Colonic mucosa (tissue), 4 donors: ENCODE data around the gene ARHGAP26. TPM values are rescaled to one million over a fixed set of nuclear protein-coding genes. Genes with fewer than 3 reads are reported as not detected.

Source experiments
- DNase-seq: peaks from one replicate; pipeline ENCODE4 v3.0.0-alpha.2; 2020
- H3K27ac ChIP-seq: fragments of 200-600 bp; one replicate; pipeline ENCODE4 v1.8.0; 2021
- H3K27me3 ChIP-seq: fragments of 200-600 bp; one replicate; pipeline ENCODE4 v1.8.0; 2021
- H3K36me3 ChIP-seq: fragments of 200-600 bp; one replicate; pipeline ENCODE4 v1.8.0; 2021
- H3K4me1 ChIP-seq: fragments of 200-600 bp; one replicate; pipeline ENCODE4 v1.8.0; 2021; ENCODE audit warnings: mild to moderate bottlenecking
- H3K4me3 ChIP-seq: fragments of 200-600 bp; one replicate; pipeline ENCODE4 v1.8.0; 2021
- H3K9ac ChIP-seq, 2 donors: one replicate each; pipeline ENCODE4 v1.7.0; 2013; ENCODE audit warnings: control low read depth in 2 of 2, low read depth in 2 of 2, low read length in 2 of 2
- H3K9me3 ChIP-seq: fragments of 200-600 bp; one replicate; pipeline ENCODE4 v1.8.0; 2021
- CTCF ChIP-seq: fragments of 200-600 bp; IDR thresholded peaks from one replicate; pipeline ENCODE4 v1.8.0; 2022; ENCODE audit warnings: antibody characterized with exemption, mild to moderate bottlenecking
- intact Hi-C: fragments of 100-400 bp; cut with DNase I; formaldehyde crosslinking; loops from one replicate; pipeline ENCODE4 v1.14.1; 2022
- total RNA-seq, 2 donors: library from RNA; stranded (reverse); fragmentation: NEBNext Ultra II Directional in 1 of 2; extraction: Animal tissue kit (Norgen Biotek cat#: 25700) in 1 of 2; gene quantifications; one replicate each; pipeline ENCODE4 v1.2.1, GENCODE V29; 2021
- donor health status: healthy.
- donor health status: DM: no; HTN: no; CAD: no.
- donor health status: DM: no; HTN: no; CAD: no.

The ARHGAP26 gene
- total RNA-seq, 2 donors from 2014 or later: 59.1 to 74.0 TPM

- intact Hi-C loops: no loop called here
- peak; percentile 96 for DNase-seq
- H3K36me3 ChIP-seq: no peaks in the 10 kb centered on the region
- H3K9me3 ChIP-seq: no peaks in the 10 kb centered on the region
- H3K27ac ChIP-seq: peak overlapping the region; percentile 84
- peak overlapping the region in 1 of 2 donors; percentile 59 for H3K9ac ChIP-seq
- TF ChIP-seq CTCF: no peak
- peaks cover 39% of the 10 kb centered on the region for H3K4me1 ChIP-seq
- no peak overlapping the region for H3K4me3 ChIP-seq
- no peaks in the 10 kb centered on the region for H3K27me3 ChIP-seq
Observed at GRCh38 chr5:142874540-142874939, 104.4 kb downstream of the ARHGAP26 start.

GRCh38 chr5:142875936-142876335 is 105.8 kb downstream of the ARHGAP26 start:
- no peak overlapping the region for H3K27ac ChIP-seq
- intact Hi-C loops: no loop called here
- DNase-seq: no peak
- no peak for TF ChIP-seq CTCF
- H3K27me3 ChIP-seq: no peaks in the 10 kb centered on the region
- H3K9ac ChIP-seq: no peak overlapping the region
- H3K9me3 ChIP-seq: no peaks in the 10 kb centered on the region
- peaks cover 25% of the 10 kb centered on the region for H3K4me1 ChIP-seq
- no peaks in the 10 kb centered on the region for H3K36me3 ChIP-seq
- H3K4me3 ChIP-seq: no peak overlapping the region

- intact Hi-C loops: no loop called here
- H3K9me3 ChIP-seq: no peaks in the 10 kb centered on the region
- no peaks in the 10 kb centered on the region for H3K36me3 ChIP-seq
- peaks cover 19% of the 10 kb centered on the region for H3K4me1 ChIP-seq
- no peak for TF ChIP-seq CTCF
- no peak for DNase-seq
- H3K27me3 ChIP-seq: no peaks in the 10 kb centered on the region
- no peak overlapping the region for H3K9ac ChIP-seq
- no peak overlapping the region for H3K4me3 ChIP-seq
- no peak overlapping the region for H3K27ac ChIP-seq
Observed at GRCh38 chr5:142876817-142877216, 106.6 kb downstream of the ARHGAP26 start.

GRCh38 chr5:142878111-142878510 is 107.9 kb downstream of the ARHGAP26 start:
- H3K4me1 ChIP-seq: peaks cover 6% of the 10 kb centered on the region
- no peak for DNase-seq
- no peak for TF ChIP-seq CTCF
- intact Hi-C loops: no loop called here
- H3K27me3 ChIP-seq: no peaks in the 10 kb centered on the region
- no peaks in the 10 kb centered on the region for H3K9me3 ChIP-seq
- H3K9ac ChIP-seq: no peak overlapping the region
- no peak overlapping the region for H3K4me3 ChIP-seq
- no peaks in the 10 kb centered on the region for H3K36me3 ChIP-seq
- no peak overlapping the region for H3K27ac ChIP-seq

- Histone ChIP-seq H3K36me3 (no peaks in the 10 kb centered on the region), H3K27ac (no peak overlapping the region), H3K4me1 (peaks cover 5% of the 10 kb centered on the region), H3K9ac (no peak overlapping the region), H3K9me3 (no peaks in the 10 kb centered on the region), H3K4me3 (no peak overlapping the region), H3K27me3 (no peaks in the 10 kb centered on the region)
- TF ChIP-seq CTCF: no peak
- intact Hi-C loops: no loop called here
- no peak for DNase-seq
Observed at GRCh38 chr5:142878638-142879037, 108.5 kb downstream of the ARHGAP26 start.
